GM12878 (cell line): Measurements from ENCODE around the gene ETS1. TPM values are rescaled to one million over a fixed set of nuclear protein-coding genes. Genes with fewer than 3 reads are reported as not detected.

Experiments
- ATAC-seq: fragments of 200-7000 bp; cut with Tn5 transposase; 3 replicates; pipeline ENCODE4 v1.9.1; 2020; ENCODE audit warnings: mild to moderate bottlenecking, moderate library complexity
- BruUV-seq: library from RNA; stranded (reverse); fragments of 400-500 nt; replicated peaks from 2 replicates; lab custom pipeline; 2021; lab: Mats Ljungman, UMichigan
- CTCF ChIA-PET: fragments of 300-600 bp; sonication (Branson Sonifier 250); formaldehyde crosslinking; extraction: SDS; loops from one replicate; lab custom pipeline; 2021; ENCODE audit warnings: inconsistent platforms; lab: Yijun Ruan, JAX
- POLR2A ChIA-PET: fragments of 350-600 bp; formaldehyde crosslinking; extraction: SDS; loops from one replicate; lab custom pipeline; 2021; ENCODE audit warnings: inconsistent platforms; lab: Charles Lee
- RAD21 ChIA-PET: fragments of 300-600 bp; sonication (Branson Sonifier 250); formaldehyde crosslinking; loops from one replicate; lab custom pipeline; 2023; ENCODE audit warnings: antibody characterized with exemption; ENCODE audit not compliant: unreplicated experiment; lab: Charles Lee
- SMC1A ChIA-PET: fragments of 300-600 bp; sonication (Branson Sonifier 250); formaldehyde crosslinking; loops from one replicate; lab custom pipeline; 2023; ENCODE audit not compliant: unreplicated experiment, uncharacterized antibody; lab: Charles Lee
- DNase-seq: peaks from one replicate; pipeline ENCODE4 v3.0.0-alpha.2; 2011; ENCODE audit warnings: low read depth, low spot score
- FAIRE-seq: peaks from 3 replicates; lab custom pipeline; 2011; peaks lifted over from hg19 to GRCh38; lab: Jason Lieb, UNC
- H2AFZ ChIP-seq: 2 replicates; pipeline ENCODE4 v1.6.0; 2011; ENCODE audit warnings: low read depth, low read length, control low read depth; ENCODE audit not compliant: control insufficient read depth
- H3K27ac ChIP-seq: 2 replicates; pipeline ENCODE4 v1.5.1; 2011; ENCODE audit warnings: control low read depth; ENCODE audit not compliant: control insufficient read depth, insufficient read depth
- H3K27me3 ChIP-seq, 2 experiments: replicated peaks in 1 of 2; 2 replicates each; pipeline versions ENCODE4 v1.6.0 to v1.6.1; 2011; ENCODE audit warnings: low read length in 1 of 2; ENCODE audit not compliant: control insufficient read depth in 2 of 2, insufficient read depth in 2 of 2
- H3K36me3 ChIP-seq, 2 experiments: 2 replicates each; pipeline ENCODE4 v1.5.1; 2011; ENCODE audit warnings: low read length in 1 of 2; ENCODE audit not compliant: control insufficient read depth in 2 of 2, insufficient read depth in 2 of 2
- H3K4me1 ChIP-seq: 2 replicates; pipeline ENCODE4 v1.6.1; 2011; ENCODE audit warnings: mild to moderate bottlenecking, low read length, moderate library complexity, mixed read lengths; ENCODE audit not compliant: control insufficient read depth, insufficient read depth
- H3K4me2 ChIP-seq: 2 replicates; pipeline ENCODE4 v1.6.0; 2011; ENCODE audit warnings: control low read depth; ENCODE audit not compliant: control insufficient read depth, insufficient read depth
- H3K4me3 ChIP-seq: fragments of 200-600 bp; sonication (generic); 2 replicates; pipeline ENCODE4 v1.5.1; 2016
- H3K79me2 ChIP-seq: 2 replicates; pipeline ENCODE4 v1.6.0; 2011; ENCODE audit warnings: low read length; ENCODE audit not compliant: control insufficient read depth, insufficient read depth
- H3K9ac ChIP-seq: 2 replicates; pipeline ENCODE4 v1.8.0; 2011; ENCODE audit warnings: low read length, control low read depth, mixed read lengths; ENCODE audit not compliant: control insufficient read depth, insufficient read depth
- H3K9me3 ChIP-seq: replicated peaks from 3 replicates; pipeline ENCODE4 v1.5.1; 2011; ENCODE audit warnings: mild to moderate bottlenecking, low read length; ENCODE audit not compliant: control insufficient read depth, insufficient read depth
- H4K20me1 ChIP-seq: 2 replicates; pipeline ENCODE4 v1.6.0; 2011; ENCODE audit not compliant: control insufficient read depth, insufficient read depth
- FOS ChIP-seq: IDR thresholded peaks from 3 replicates; pipeline ENCODE4 v1.6.1; 2011; ENCODE audit warnings: borderline replicate concordance; ENCODE audit not compliant: insufficient read length; ENCODE audit errors: extremely low read depth
- JUND ChIP-seq: IDR thresholded peaks from 2 replicates; pipeline ENCODE4 v1.6.1; 2012; ENCODE audit warnings: low read depth, mild to moderate bottlenecking, low read length, improper control_type of control experiment, moderate library complexity
- POLR2A ChIP-seq: IDR thresholded peaks from 2 replicates; pipeline ENCODE4 v1.6.1; 2011; ENCODE audit warnings: low read depth, mild to moderate bottlenecking, low read length
- POLR2AphosphoS5 ChIP-seq: IDR thresholded peaks from 2 replicates; pipeline ENCODE4 v1.6.1; 2011; ENCODE audit warnings: mild to moderate bottlenecking, low read length, inconsistent platforms
- RAD21 ChIP-seq: IDR thresholded peaks from 2 replicates; pipeline ENCODE4 v1.6.1; 2011; ENCODE audit warnings: mild to moderate bottlenecking, low read depth, low read length, moderate library complexity; ENCODE audit not compliant: insufficient read depth
- RAD51 ChIP-seq: fragments of 450-650 bp; IDR thresholded peaks from 2 replicates; pipeline ENCODE4 v1.6.1; 2016; ENCODE audit warnings: moderate library complexity, mild to moderate bottlenecking, inconsistent platforms
- RELA ChIP-seq: fragments of 450-650 bp; IDR thresholded peaks from 2 replicates; pipeline ENCODE4 v1.8.0; 2014; ENCODE audit warnings: borderline replicate concordance; ENCODE audit not compliant: partially characterized antibody
- SMAD1 ChIP-seq: fragments of 450-650 bp; IDR thresholded peaks from 2 replicates; pipeline ENCODE4 v1.6.1; 2018; ENCODE audit warnings: mild to moderate bottlenecking, low read depth; ENCODE audit not compliant: partially characterized antibody
- SP1 ChIP-seq: IDR thresholded peaks from one replicate; pipeline ENCODE4 v1.6.1; 2011; ENCODE audit warnings: low read depth, low read length
- SUPT20H ChIP-seq: IDR thresholded peaks from 2 replicates; pipeline ENCODE4 v1.6.1; 2011; ENCODE audit warnings: low read depth, mild to moderate bottlenecking, low read length, moderate library complexity, borderline replicate concordance; ENCODE audit not compliant: control insufficient read depth
- TCF3 ChIP-seq: IDR thresholded peaks from 2 replicates; pipeline ENCODE4 v1.6.1; 2012; ENCODE audit warnings: low read depth, mild to moderate bottlenecking, low read length, borderline replicate concordance; ENCODE audit not compliant: insufficient read depth
- YY1 ChIP-seq: IDR thresholded peaks from 2 replicates; pipeline ENCODE4 v1.6.1; 2011; ENCODE audit warnings: low read depth, mild to moderate bottlenecking, low read length
- ZBED1 ChIP-seq: IDR thresholded peaks from 2 replicates; pipeline ENCODE4 v1.6.1; 2016; ENCODE audit warnings: borderline replicate concordance
- ZNF622 ChIP-seq: fragments of 450-650 bp; IDR thresholded peaks from 2 replicates; pipeline ENCODE4 v1.6.1; 2017; ENCODE audit warnings: mild to moderate bottlenecking, inconsistent platforms
- WGBS: methylation state at CpG from one replicate; pipeline ENCODE4 v1.1.6; 2016; ENCODE audit warnings: low lambda C conversion rate; ENCODE audit not compliant: insufficient replicate concordance, insufficient coverage; ENCODE audit errors: missing lambda C conversion rate; 5-methylcytosine and 5-hydroxymethylcytosine counted together
- in situ Hi-C: fragments of 300-500 bp; cut with MboI; formaldehyde crosslinking; loops from 9 replicates; pipeline ENCODE4 v1.14.3; 2018; ENCODE audit warnings: mixed read lengths
- intact Hi-C: fragments of 100-400 bp; cut with micrococcal nuclease; formaldehyde crosslinking; loops from one replicate; pipeline ENCODE4 v1.14.2; 2022; ENCODE audit not compliant: unreplicated experiment
- polyA plus RNA-seq, 11 experiments: library from polyadenylated mRNA; depleted of rRNA in 4 of 11; unstranded in 6 of 11; stranded (reverse) in 5 of 11; fragments of >200 nt; fragmentation: Nextera tagmentation in 4 of 11; fragmentation: Illumina TruSeq in 1 of 11; extraction: Ambion mirVana in 4 of 11; extraction: Trizol in 1 of 11; gene quantifications; 1 replicate in 1 of 11; 2 replicates in 10 of 11; pipeline versions ENCODE4 v1.2.1 to v1.2.3, GENCODE V29; 2011 to 2016; ENCODE audit warnings: inconsistent platforms in 2 of 11, missing spikeins in 2 of 11, low read depth in 1 of 11
- total RNA-seq, 4 experiments: library from RNA; depleted of rRNA in 3 of 4; stranded (reverse); fragments of >200 nt in 3 of 4; fragmentation: Illumina TruSeq in 1 of 4; extraction: Trizol in 1 of 4; gene quantifications; 2 replicates each; pipeline versions ENCODE4 v1.2.1 to v1.2.3, GENCODE V29; 2013 to 2021
- TF ChIP-seq, protein P1 (sequence below): IDR thresholded peaks from 2 replicates; pipeline ENCODE4 v1.6.1; 2011; ENCODE audit warnings: mild to moderate bottlenecking, low read depth, low read length, moderate library complexity; ENCODE audit not compliant: insufficient replicate concordance
- TF ChIP-seq, protein P2 (sequence below): IDR thresholded peaks from 2 replicates; pipeline ENCODE4 v1.6.1; 2012; ENCODE audit warnings: improper control_type of control experiment, low read depth, low read length; ENCODE audit not compliant: insufficient replicate concordance

Gene ETS1
- total and polyA plus RNA-seq, 10 of the 15 experiments (the other 5 are each of a cell fraction or from before 2014, with no cell fraction given), result 12.5 to 112 (median 55.5) TPM

DNA sequence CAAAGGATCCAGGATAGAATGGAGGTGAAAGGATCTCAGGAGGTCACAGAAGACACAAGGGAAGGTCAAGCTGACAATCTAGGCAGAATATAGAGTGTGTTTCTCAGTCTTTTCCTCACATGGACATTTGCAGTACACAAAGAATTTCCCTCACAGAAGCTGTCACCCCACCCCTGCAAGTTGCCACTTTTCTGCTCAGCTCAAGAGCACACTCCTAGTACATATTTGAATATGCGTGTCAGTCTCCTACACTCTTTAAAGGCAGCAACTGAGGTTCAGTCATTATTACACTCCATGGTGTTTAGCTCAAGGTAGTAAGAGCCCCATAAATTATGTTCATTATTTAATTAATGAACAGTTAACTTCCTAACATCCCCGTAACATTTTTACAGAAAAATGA, 59.1 kb downstream of the ETS1 start:
- intact Hi-C loops (loop anchor here (10.0 kb wide), 1 partner anchor 307 kb away; no protein-coding TSS in a partner anchor), in situ Hi-C loops (no loop called here)
- no peak overlapping the region for H3K27ac ChIP-seq
- H3K27me3 ChIP-seq, result no peaks in the 10 kb centered on the region
- H3K9me3 ChIP-seq, result no peaks in the 10 kb centered on the region
- H3K9ac ChIP-seq, result no peak overlapping the region
- ChIA-PET CTCF (no interaction called here), RAD21 (interaction anchor here (0.8 kb wide), 1 partner anchor 16 kb away, joined by 3 read pairs; no protein-coding TSS in a partner anchor), POLR2A (interaction anchor here (0.7 to 1.2 kb wide), 2 partner anchors 9 to 18 kb away, joined by 3 read pairs; no protein-coding TSS in a partner anchor), SMC1A (interaction anchor here (1.1 to 3.6 kb wide), 5 partner anchors 16 to 239 kb away, joined by 3 to 15 read pairs (median 5); no protein-coding TSS in a partner anchor)
- H3K4me3 ChIP-seq, result no peak overlapping the region
- 97% methylated on average over 2 of the region's 2 CpGs for WGBS
- BruUV-seq, result no TSS peak
- DNase-seq (no peak), ATAC-seq (no peak), FAIRE-seq (no peak)
- no peak overlapping the region for H2AFZ ChIP-seq
- no peaks in the 10 kb centered on the region for H4K20me1 ChIP-seq
- H3K36me3 ChIP-seq, result no peaks in the 10 kb centered on the region
- H3K4me2 ChIP-seq, result no peak overlapping the region
- peaks cover 11% of the 10 kb centered on the region for H3K4me1 ChIP-seq
- H3K79me2 ChIP-seq, result no peaks in the 10 kb centered on the region
- TF ChIP-seq ZNF622 (no peak), SMAD1 (no peak), RAD51 (no peak), RAD21 (no peak), YY1 (no peak), FOS (no peak), JUND (no peak), POLR2A (no peak), ZBED1 (no peak), RELA (no peak), SP1 (no peak), POLR2AphosphoS5 (no peak), TCF3 (no peak), SUPT20H (no peak)
- TF ChIP-seq, protein P1, sequence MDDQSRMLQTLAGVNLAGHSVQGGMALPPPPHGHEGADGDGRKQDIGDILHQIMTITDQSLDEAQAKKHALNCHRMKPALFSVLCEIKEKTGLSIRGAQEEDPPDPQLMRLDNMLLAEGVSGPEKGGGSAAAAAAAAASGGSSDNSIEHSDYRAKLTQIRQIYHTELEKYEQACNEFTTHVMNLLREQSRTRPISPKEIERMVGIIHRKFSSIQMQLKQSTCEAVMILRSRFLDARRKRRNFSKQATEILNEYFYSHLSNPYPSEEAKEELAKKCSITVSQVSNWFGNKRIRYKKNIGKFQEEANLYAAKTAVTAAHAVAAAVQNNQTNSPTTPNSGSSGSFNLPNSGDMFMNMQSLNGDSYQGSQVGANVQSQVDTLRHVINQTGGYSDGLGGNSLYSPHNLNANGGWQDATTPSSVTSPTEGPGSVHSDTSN, result no peak
- TF ChIP-seq, protein P2, sequence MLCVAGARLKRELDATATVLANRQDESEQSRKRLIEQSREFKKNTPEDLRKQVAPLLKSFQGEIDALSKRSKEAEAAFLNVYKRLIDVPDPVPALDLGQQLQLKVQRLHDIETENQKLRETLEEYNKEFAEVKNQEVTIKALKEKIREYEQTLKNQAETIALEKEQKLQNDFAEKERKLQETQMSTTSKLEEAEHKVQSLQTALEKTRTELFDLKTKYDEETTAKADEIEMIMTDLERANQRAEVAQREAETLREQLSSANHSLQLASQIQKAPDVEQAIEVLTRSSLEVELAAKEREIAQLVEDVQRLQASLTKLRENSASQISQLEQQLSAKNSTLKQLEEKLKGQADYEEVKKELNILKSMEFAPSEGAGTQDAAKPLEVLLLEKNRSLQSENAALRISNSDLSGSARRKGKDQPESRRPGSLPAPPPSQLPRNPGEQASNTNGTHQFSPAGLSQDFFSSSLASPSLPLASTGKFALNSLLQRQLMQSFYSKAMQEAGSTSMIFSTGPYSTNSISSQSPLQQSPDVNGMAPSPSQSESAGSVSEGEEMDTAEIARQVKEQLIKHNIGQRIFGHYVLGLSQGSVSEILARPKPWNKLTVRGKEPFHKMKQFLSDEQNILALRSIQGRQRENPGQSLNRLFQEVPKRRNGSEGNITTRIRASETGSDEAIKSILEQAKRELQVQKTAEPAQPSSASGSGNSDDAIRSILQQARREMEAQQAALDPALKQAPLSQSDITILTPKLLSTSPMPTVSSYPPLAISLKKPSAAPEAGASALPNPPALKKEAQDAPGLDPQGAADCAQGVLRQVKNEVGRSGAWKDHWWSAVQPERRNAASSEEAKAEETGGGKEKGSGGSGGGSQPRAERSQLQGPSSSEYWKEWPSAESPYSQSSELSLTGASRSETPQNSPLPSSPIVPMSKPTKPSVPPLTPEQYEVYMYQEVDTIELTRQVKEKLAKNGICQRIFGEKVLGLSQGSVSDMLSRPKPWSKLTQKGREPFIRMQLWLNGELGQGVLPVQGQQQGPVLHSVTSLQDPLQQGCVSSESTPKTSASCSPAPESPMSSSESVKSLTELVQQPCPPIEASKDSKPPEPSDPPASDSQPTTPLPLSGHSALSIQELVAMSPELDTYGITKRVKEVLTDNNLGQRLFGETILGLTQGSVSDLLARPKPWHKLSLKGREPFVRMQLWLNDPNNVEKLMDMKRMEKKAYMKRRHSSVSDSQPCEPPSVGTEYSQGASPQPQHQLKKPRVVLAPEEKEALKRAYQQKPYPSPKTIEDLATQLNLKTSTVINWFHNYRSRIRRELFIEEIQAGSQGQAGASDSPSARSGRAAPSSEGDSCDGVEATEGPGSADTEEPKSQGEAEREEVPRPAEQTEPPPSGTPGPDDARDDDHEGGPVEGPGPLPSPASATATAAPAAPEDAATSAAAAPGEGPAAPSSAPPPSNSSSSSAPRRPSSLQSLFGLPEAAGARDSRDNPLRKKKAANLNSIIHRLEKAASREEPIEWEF, result no peak
